ENCODE data around the gene ALS2. TPM values are rescaled to one million over a fixed set of nuclear protein-coding genes. Genes with fewer than 3 reads are reported as not detected.
"Not testable (repeated sequence)": the region's sequence is repeated elsewhere in the genome, so short reads cannot be mapped to it uniquely, and the experiment has no call there.

Gene ALS2
- total RNA-seq, 1 experiment from 2014 or later, result 38.3 TPM

- no peak for TF ChIP-seq CTCF (IDR thresholded peaks at IDR 0.05; ENCODE audit: insufficient read depth in 1 of 2, low read depth in 1 of 2, low read length in 1 of 2, severe bottlenecking in 1 of 2, unreplicated experiment in 1 of 2)
- Mint-ChIP-seq H3K4me1 (ENCODE audit: low read depth, unreplicated experiment) (peaks cover 35% of the 10 kb centered on the region), H3K4me3 (ENCODE audit: unreplicated experiment) (no peak within 1 kb of the TSS), H3K27me3 (ENCODE audit: insufficient read depth, unreplicated experiment) (no peaks in the 10 kb centered on the region), H3K9me3 (ENCODE audit: unreplicated experiment) (no peaks in the 10 kb centered on the region), H3K36me3 (ENCODE audit: insufficient read depth, unreplicated experiment) (no peaks in the 10 kb centered on the region), H3K27ac (ENCODE audit: unreplicated experiment) (no peak within 1 kb of the TSS)
- DNase-seq, result no peak
- no TSS peak for BruUV-seq (replicated peaks)
- CTCF ChIA-PET, result no interaction called here
- Histone ChIP-seq H3K36me3 (ENCODE audit: control insufficient read depth, insufficient read depth, low read length) (no peaks in the 10 kb centered on the region), H3K9me3 (no peaks in the 10 kb centered on the region), H3K4me3 (ENCODE audit: low read depth, low read length) (no peak within 1 kb of the TSS), H3K4me1 (peaks cover 23% of the 10 kb centered on the region), H3K27me3 (replicated peaks; ENCODE audit: control insufficient read depth, insufficient read depth, low read length) (no peaks in the 10 kb centered on the region)
- intact Hi-C loops (cut with micrococcal nuclease; ENCODE audit: unreplicated experiment), result no loop called here
- POLR2A ChIA-PET, result no interaction called here
Measured at GRCh38 chr2:201806442-201807170, 25.9 kb upstream of the ALS2 start, which contains the start of gene CDK15. CDK15 (plus strand) TSS chr2:201806537; CDS start chr2:201806665, 128 bp downstream.

GRCh38 chr2:201798914-201799285 is 18.2 kb upstream of the ALS2 start:
- H3K4me3 Mint-ChIP-seq (ENCODE audit: unreplicated experiment); H3K4me1 ChIP-seq; H3K9me3 ChIP-seq; CTCF ChIA-PET; BruUV-seq (replicated peaks); H3K9me3 Mint-ChIP-seq (ENCODE audit: unreplicated experiment); H3K36me3 Mint-ChIP-seq (ENCODE audit: insufficient read depth, unreplicated experiment); H3K4me3 ChIP-seq (ENCODE audit: low read depth, low read length); H3K36me3 ChIP-seq (ENCODE audit: control insufficient read depth, insufficient read depth, low read length); H3K27ac Mint-ChIP-seq (ENCODE audit: unreplicated experiment); H3K4me1 Mint-ChIP-seq (ENCODE audit: low read depth, unreplicated experiment); H3K27me3 Mint-ChIP-seq (ENCODE audit: insufficient read depth, unreplicated experiment); H3K27me3 ChIP-seq (replicated peaks; ENCODE audit: control insufficient read depth, insufficient read depth, low read length): not testable (repeated sequence)
- peak in 1 of 2 experiments; percentile 30 for DNase-seq
- intact Hi-C loops (cut with micrococcal nuclease; ENCODE audit: unreplicated experiment), result loop anchor here (5.0 kb wide), 1 partner anchor 233 kb away; the partner anchor contains the start of gene FZD7
- TF ChIP-seq CTCF (IDR thresholded peaks at IDR 0.05; ENCODE audit: insufficient read depth in 1 of 2, low read depth in 1 of 2, low read length in 1 of 2, severe bottlenecking in 1 of 2, unreplicated experiment in 1 of 2), result peak in 1 of 2 experiments; percentile 17
- POLR2A ChIA-PET, result interaction anchor here (0.7 kb wide), 1 partner anchor 11 kb away, joined by 6 read pairs; no protein-coding TSS in a partner anchor

GRCh38 chr2:201798252-201798913 is 17.6 kb upstream of the ALS2 start:
- Histone ChIP-seq H3K27me3 (replicated peaks; ENCODE audit: control insufficient read depth, insufficient read depth, low read length) (no peaks in the 10 kb centered on the region), H3K4me3 (ENCODE audit: low read depth, low read length) (no peak overlapping the region), H3K4me1 (peaks cover 5% of the 10 kb centered on the region; the same call in 1 of the 2 replicates), H3K36me3 (ENCODE audit: control insufficient read depth, insufficient read depth, low read length) (no peaks in the 10 kb centered on the region), H3K9me3 (no peaks in the 10 kb centered on the region)
- no peak for TF ChIP-seq CTCF (IDR thresholded peaks at IDR 0.05; ENCODE audit: insufficient read depth in 1 of 2, low read depth in 1 of 2, low read length in 1 of 2, severe bottlenecking in 1 of 2, unreplicated experiment in 1 of 2)
- H3K27ac Mint-ChIP-seq (ENCODE audit: unreplicated experiment), result no peak overlapping the region
- no peak for DNase-seq
- no TSS peak for BruUV-seq (replicated peaks)
- intact Hi-C loops (cut with micrococcal nuclease; ENCODE audit: unreplicated experiment), result loop anchor here (5.0 kb wide), 1 partner anchor 234 kb away; the partner anchor contains the start of gene FZD7
- H3K36me3 Mint-ChIP-seq (ENCODE audit: insufficient read depth, unreplicated experiment), result no peaks in the 10 kb centered on the region
- no peaks in the 10 kb centered on the region for H3K27me3 Mint-ChIP-seq (ENCODE audit: insufficient read depth, unreplicated experiment)
- H3K4me3 Mint-ChIP-seq (ENCODE audit: unreplicated experiment), result no peak overlapping the region
- H3K4me1 Mint-ChIP-seq (ENCODE audit: low read depth, unreplicated experiment), result no peaks in the 10 kb centered on the region
- no peaks in the 10 kb centered on the region for H3K9me3 Mint-ChIP-seq (ENCODE audit: unreplicated experiment)
- POLR2A ChIA-PET, result interaction anchor here (0.7 kb wide), 1 partner anchor 10 kb away, joined by 6 read pairs; no protein-coding TSS in a partner anchor
- CTCF ChIA-PET, result interaction anchor here (0.8 kb wide), 1 partner anchor 381 kb away, joined by 3 read pairs; no protein-coding TSS in a partner anchor
